Measurements from ENCODE around the gene YTHDF1. TPM values are rescaled to one million over a fixed set of nuclear protein-coding genes. Genes with fewer than 3 reads are reported as not detected.

YTHDF1 gene
- total and polyA plus RNA-seq, 2 of the 4 experiments (the other 2 are of a cell fraction): 10.9 to 22.6 TPM

DNA sequence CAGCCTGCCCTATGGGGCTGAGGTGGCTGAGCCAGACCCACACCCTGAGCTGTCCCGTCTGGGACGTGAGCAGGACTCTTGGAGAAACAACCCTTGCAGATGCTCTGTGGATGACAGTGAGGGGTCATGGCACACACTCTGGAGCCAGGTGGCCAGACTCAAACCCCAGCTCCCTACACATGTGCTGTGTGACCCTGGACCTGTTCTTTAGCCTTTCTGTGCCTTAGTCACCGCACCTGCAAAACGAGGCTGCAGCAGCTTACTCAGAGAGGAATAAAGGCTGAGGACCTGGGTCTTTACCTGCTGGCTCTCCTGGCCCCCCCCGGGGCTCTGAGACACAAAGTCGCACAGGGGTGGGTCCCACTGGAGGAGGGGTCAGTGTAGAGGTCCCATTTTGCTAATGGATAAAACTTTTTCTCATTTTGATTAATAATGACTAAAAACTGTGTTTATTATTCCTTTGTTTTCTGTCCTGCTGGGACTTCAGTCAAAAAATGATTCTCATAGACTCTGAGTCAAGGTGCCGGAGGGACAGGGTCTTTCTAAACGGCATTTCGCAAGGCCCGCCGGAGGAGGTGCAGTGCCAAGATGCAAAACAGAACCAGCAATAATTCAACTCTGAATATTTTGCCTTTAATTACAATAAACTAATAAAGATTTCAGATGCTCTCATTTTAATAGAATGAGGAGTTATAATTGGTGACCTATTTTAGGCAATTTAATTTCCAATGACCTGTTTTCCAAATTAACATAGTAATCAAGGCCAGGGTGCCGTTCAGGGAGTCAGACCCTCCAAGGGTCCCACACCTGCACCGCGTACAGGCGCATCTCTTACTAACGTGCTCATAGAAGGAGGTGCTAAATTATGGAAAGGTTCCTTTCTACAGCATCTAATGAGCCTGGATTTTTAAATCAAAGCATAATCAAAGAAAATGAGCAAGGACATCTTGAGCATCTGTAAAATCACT, 62.4 kb downstream of the YTHDF1 start (continued):
- TF ChIP-seq SMC3 (IDR thresholded peaks at IDR 0.05; ENCODE audit: low read depth, low read length): no peak

- Histone ChIP-seq H3K4me2 (ENCODE audit: low read depth, low read length) (no peak overlapping the region), H4K5ac (ENCODE audit: low read depth, low read length) (no peak overlapping the region), H3K18ac (ENCODE audit: low read depth, low read length) (no peak overlapping the region), H3K36me3 (ENCODE audit: control insufficient read depth, insufficient read depth, low read length) (no peaks in the 10 kb centered on the region), H3K27ac (ENCODE audit: insufficient read depth, low read length) (no peak overlapping the region), H3K9me1 (ENCODE audit: insufficient read depth, low read length) (no peaks in the 10 kb centered on the region), H2AK5ac (ENCODE audit: low read depth, low read length) (no peak overlapping the region), H3K9me3 (ENCODE audit: control insufficient read depth, insufficient read depth, low read length) (peaks cover 8% of the 10 kb centered on the region; the same call in 1 of the 2 replicates), H3K4ac (ENCODE audit: low read depth, low read length) (no peak overlapping the region), H3K79me1 (ENCODE audit: low read depth in 1 of 2, low read length in 2 of 2) (no peaks in the 10 kb centered on the region), H2BK120ac (ENCODE audit: low read depth, low read length) (no peak overlapping the region), H3K27me3 (ENCODE audit: control insufficient read depth, insufficient read depth, low read length) (peaks cover 40% of the 10 kb centered on the region), H2BK20ac (ENCODE audit: low read depth, low read length) (no peak overlapping the region), H3K23ac (ENCODE audit: low read depth, low read length) (no peak overlapping the region), H2AFZ (replicated peaks; ENCODE audit: low read length, poor library complexity) (peak overlapping the region; percentile 63), H4K91ac (ENCODE audit: insufficient read depth, low read depth, low read length) (no peak overlapping the region), H4K8ac (ENCODE audit: low read depth in 2 of 2, low read length in 2 of 2) (no peak overlapping the region), H3K4me1 (ENCODE audit: control insufficient read depth, insufficient read depth, low read length) (no peaks in the 10 kb centered on the region), H3K14ac (replicated peaks; ENCODE audit: low read depth, low read length) (no peak overlapping the region), H3K56ac (ENCODE audit: extremely low read depth, insufficient read depth, low read length) (no peak overlapping the region), H2AK9ac (replicated peaks; ENCODE audit: low read depth, low read length, poor library complexity) (no peak overlapping the region), H3K9ac (ENCODE audit: low read depth, low read length) (no peak overlapping the region), H4K20me1 (ENCODE audit: insufficient read depth, low read length) (no peaks in the 10 kb centered on the region), H2BK15ac (ENCODE audit: low read depth, low read length) (no peak overlapping the region), H2BK5ac (ENCODE audit: low read depth, low read length, poor library complexity, severe bottlenecking) (no peak overlapping the region), H3K4me3 (ENCODE audit: insufficient read depth, low read depth, low read length) (no peak overlapping the region)
- 50% methylated on average over 1 of the region's 28 CpGs; no CpG with 5 or more reads in 1 of the 2 experiments for WGBS, 2 experiments (ENCODE audit: extremely low coverage in 2 of 2, insufficient read length in 1 of 2)
- ChIA-PET POLR2A (ENCODE audit: unreplicated experiment) (no interaction called here), CTCF (no interaction called here)
- in situ Hi-C loops (cut with MboI; ENCODE audit: low sequenced_read_pairs) (no loop called here), dilution Hi-C loops (cut with HindIII; ENCODE audit: low sequenced_read_pairs, unreplicated experiment) (no loop called here), intact Hi-C loops (cut with micrococcal nuclease) (no loop called here)
- no peak for ATAC-seq (ENCODE audit: low read depth)
- BruUV-seq (replicated peaks): no TSS peak
- DNase-seq: no peak
- TF ChIP-seq FOS (IDR thresholded peaks at IDR 0.05; ENCODE audit: low read depth, low read length): no peak
- no peak for TF ChIP-seq CHD1 (IDR thresholded peaks at IDR 0.05; ENCODE audit: low read depth, low read length)
- TF ChIP-seq, protein P1, sequence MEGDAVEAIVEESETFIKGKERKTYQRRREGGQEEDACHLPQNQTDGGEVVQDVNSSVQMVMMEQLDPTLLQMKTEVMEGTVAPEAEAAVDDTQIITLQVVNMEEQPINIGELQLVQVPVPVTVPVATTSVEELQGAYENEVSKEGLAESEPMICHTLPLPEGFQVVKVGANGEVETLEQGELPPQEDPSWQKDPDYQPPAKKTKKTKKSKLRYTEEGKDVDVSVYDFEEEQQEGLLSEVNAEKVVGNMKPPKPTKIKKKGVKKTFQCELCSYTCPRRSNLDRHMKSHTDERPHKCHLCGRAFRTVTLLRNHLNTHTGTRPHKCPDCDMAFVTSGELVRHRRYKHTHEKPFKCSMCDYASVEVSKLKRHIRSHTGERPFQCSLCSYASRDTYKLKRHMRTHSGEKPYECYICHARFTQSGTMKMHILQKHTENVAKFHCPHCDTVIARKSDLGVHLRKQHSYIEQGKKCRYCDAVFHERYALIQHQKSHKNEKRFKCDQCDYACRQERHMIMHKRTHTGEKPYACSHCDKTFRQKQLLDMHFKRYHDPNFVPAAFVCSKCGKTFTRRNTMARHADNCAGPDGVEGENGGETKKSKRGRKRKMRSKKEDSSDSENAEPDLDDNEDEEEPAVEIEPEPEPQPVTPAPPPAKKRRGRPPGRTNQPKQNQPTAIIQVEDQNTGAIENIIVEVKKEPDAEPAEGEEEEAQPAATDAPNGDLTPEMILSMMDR (conservative IDR thresholded peaks at IDR 0.05; ENCODE audit: low read depth, low read length): no peak
- no peak for TF ChIP-seq MAFK (IDR thresholded peaks at IDR 0.05; ENCODE audit: low read depth, low read length)
- no peak for TF ChIP-seq NFE2L2 (IDR thresholded peaks at IDR 0.05; ENCODE audit: low read depth, low read length)
- TF ChIP-seq CEBPB (IDR thresholded peaks at IDR 0.05; ENCODE audit: low read depth, low read length): no peak
- no peak for TF ChIP-seq RFX5 (IDR thresholded peaks at IDR 0.05; ENCODE audit: low read depth, low read length)
- TF ChIP-seq USF2 (IDR thresholded peaks at IDR 0.05; ENCODE audit: low read depth, low read length): no peak
- TF ChIP-seq RCOR1 (IDR thresholded peaks at IDR 0.05; ENCODE audit: insufficient replicate concordance, low read length): no peak
- no peak for TF ChIP-seq MAZ (IDR thresholded peaks at IDR 0.05; ENCODE audit: borderline replicate concordance, low read depth, low read length)
These were observed 63.3 kb downstream of the YTHDF1 start for GRCh38 chr20:63152322-63153253.
